ENCODE measurements around the gene SLC38A10. TPM values are rescaled to one million over a fixed set of nuclear protein-coding genes. Genes with fewer than 3 reads are reported as not detected.

Gene SLC38A10
- total RNA-seq, 1 donor from 2014 or later: 35.5 TPM

DNA sequence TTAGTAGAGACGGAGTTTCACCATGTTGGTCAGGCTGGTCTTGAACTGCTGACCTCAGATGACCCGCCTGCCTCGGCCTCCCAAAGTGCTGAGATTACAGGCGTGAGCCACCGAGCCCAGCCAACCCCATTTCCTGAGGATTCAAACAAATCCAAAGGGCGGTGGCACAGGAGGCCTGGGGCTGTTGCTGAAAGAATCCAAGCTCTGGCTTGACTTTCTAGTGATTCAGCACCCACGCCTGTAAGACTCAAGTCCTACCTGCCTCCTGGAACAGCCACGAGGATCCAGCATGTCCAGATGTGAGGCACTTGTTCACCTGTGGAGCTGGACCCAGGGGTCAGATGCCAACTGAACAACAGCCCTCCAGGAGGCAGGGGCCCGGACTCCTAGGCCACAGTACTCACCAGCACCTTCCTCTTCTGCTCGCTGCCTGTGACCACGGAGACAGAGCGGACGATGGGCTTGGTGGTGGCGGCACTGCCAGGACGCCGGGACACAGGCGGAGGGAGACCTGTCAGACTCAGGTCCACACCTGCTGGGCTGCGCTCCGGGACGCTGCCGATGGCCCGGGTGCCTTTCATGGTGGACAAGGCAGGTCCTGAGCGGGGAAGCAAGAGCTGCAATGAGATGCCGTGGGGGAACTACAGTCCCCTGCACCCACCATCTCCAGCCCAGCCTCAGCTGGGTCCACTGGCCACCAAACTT, 75.5 kb downstream of the SLC38A10 start:
- no peak overlapping the region for H3K4me3 ChIP-seq (ENCODE audit: low read depth, low read length)
- no peaks in the 10 kb centered on the region for H3K27me3 ChIP-seq (ENCODE audit: control insufficient read depth, insufficient read depth, low read length)
- DNase-seq (ENCODE audit: low read depth) (peak; percentile 45), FAIRE-seq (no peak)
- peaks cover 2% of the 10 kb centered on the region for H3K36me3 ChIP-seq (ENCODE audit: control insufficient read depth, insufficient read depth, low read length)
- TF ChIP-seq, protein P1, sequence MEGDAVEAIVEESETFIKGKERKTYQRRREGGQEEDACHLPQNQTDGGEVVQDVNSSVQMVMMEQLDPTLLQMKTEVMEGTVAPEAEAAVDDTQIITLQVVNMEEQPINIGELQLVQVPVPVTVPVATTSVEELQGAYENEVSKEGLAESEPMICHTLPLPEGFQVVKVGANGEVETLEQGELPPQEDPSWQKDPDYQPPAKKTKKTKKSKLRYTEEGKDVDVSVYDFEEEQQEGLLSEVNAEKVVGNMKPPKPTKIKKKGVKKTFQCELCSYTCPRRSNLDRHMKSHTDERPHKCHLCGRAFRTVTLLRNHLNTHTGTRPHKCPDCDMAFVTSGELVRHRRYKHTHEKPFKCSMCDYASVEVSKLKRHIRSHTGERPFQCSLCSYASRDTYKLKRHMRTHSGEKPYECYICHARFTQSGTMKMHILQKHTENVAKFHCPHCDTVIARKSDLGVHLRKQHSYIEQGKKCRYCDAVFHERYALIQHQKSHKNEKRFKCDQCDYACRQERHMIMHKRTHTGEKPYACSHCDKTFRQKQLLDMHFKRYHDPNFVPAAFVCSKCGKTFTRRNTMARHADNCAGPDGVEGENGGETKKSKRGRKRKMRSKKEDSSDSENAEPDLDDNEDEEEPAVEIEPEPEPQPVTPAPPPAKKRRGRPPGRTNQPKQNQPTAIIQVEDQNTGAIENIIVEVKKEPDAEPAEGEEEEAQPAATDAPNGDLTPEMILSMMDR (IDR thresholded peaks at IDR 0.05; ENCODE audit: insufficient read depth, low read length, severe bottlenecking): no peak

GRCh38 chr17:81218991-81219390, 76.1 kb downstream of the SLC38A10 start:
- Histone ChIP-seq H3K36me3 (ENCODE audit: control insufficient read depth, insufficient read depth, low read length) (peaks cover 2% of the 10 kb centered on the region), H3K4me3 (ENCODE audit: low read depth, low read length) (no peak overlapping the region), H3K27me3 (ENCODE audit: control insufficient read depth, insufficient read depth, low read length) (no peaks in the 10 kb centered on the region)
- FAIRE-seq (no peak), DNase-seq (ENCODE audit: low read depth) (no peak)
- TF ChIP-seq, protein P1 (IDR thresholded peaks at IDR 0.05; ENCODE audit: insufficient read depth, low read length, severe bottlenecking): no peak

DNA sequence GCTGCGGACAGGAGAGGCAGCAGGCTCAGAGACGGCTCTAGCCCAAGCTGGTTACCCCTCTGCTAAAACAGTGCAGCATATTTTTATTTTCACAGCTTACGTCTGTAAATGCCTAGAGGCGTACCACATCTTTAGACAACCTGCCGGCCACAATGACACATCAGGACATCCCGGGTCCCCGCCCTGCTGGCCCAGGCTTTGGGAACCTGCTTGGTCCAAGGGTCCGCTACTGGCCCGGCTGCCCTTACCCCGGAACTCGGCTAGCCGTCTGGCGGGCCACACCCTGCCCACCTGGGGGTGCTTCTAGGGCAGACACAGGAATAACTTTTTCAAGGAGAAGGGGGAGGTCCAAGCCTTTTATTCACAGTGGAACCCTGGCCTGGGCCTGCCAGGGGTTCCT, 76.6 kb downstream of the SLC38A10 start:
- H3K27me3 ChIP-seq (ENCODE audit: control insufficient read depth, insufficient read depth, low read length): no peaks in the 10 kb centered on the region
- H3K4me3 ChIP-seq (ENCODE audit: low read depth, low read length): no peak overlapping the region
- TF ChIP-seq, protein P1 (IDR thresholded peaks at IDR 0.05; ENCODE audit: insufficient read depth, low read length, severe bottlenecking): no peak
- peaks cover 2% of the 10 kb centered on the region for H3K36me3 ChIP-seq (ENCODE audit: control insufficient read depth, insufficient read depth, low read length)
- no peak for FAIRE-seq
- no peak for DNase-seq (ENCODE audit: low read depth)

- TF ChIP-seq, protein P1 (IDR thresholded peaks at IDR 0.05; ENCODE audit: insufficient read depth, low read length, severe bottlenecking): no peak
- Histone ChIP-seq H3K4me3 (ENCODE audit: low read depth, low read length) (no peak overlapping the region), H3K36me3 (ENCODE audit: control insufficient read depth, insufficient read depth, low read length) (peaks cover 2% of the 10 kb centered on the region), H3K27me3 (ENCODE audit: control insufficient read depth, insufficient read depth, low read length) (no peaks in the 10 kb centered on the region)
- no peak for DNase-seq (ENCODE audit: low read depth)
- FAIRE-seq: no peak
Measured at GRCh38 chr17:81217491-81217890, 77.6 kb downstream of the SLC38A10 start.

GRCh38 chr17:81213978-81214377, 81.1 kb downstream of the SLC38A10 start:
- FAIRE-seq: no peak
- TF ChIP-seq, protein P1 (IDR thresholded peaks at IDR 0.05; ENCODE audit: insufficient read depth, low read length, severe bottlenecking): no peak
- no peak for DNase-seq (ENCODE audit: low read depth)
- H3K4me3 ChIP-seq (ENCODE audit: low read depth, low read length): no peak overlapping the region
- H3K27me3 ChIP-seq (ENCODE audit: control insufficient read depth, insufficient read depth, low read length): no peaks in the 10 kb centered on the region
- peaks cover 2% of the 10 kb centered on the region for H3K36me3 ChIP-seq (ENCODE audit: control insufficient read depth, insufficient read depth, low read length)

DNA sequence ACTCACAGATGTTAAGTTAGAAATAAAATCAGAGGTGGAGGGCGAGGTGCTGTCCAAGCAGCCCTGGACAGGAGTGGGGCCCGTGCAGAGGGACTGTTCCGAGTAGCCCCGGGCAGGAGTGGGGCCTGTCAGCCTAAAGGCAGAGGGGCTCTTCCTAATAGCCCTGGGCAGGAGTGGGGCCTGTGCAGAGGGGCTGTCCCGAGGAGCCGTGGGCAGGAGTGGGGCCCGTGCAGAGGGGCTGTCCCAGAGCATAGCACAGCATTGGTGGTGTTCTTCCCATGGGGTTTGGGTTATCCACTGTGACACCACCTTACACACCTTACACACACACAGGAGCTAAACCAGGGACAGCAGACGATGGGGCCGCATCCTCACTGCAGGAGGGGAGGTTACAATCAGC, 82.7 kb downstream of the SLC38A10 start:
- FAIRE-seq (no peak), DNase-seq (ENCODE audit: low read depth) (no peak)
- no peaks in the 10 kb centered on the region for H3K27me3 ChIP-seq (ENCODE audit: control insufficient read depth, insufficient read depth, low read length)
- TF ChIP-seq, protein P1 (IDR thresholded peaks at IDR 0.05; ENCODE audit: insufficient read depth, low read length, severe bottlenecking): no peak
- H3K4me3 ChIP-seq (ENCODE audit: low read depth, low read length): no peak overlapping the region
- peaks cover 2% of the 10 kb centered on the region for H3K36me3 ChIP-seq (ENCODE audit: control insufficient read depth, insufficient read depth, low read length)
